WERI-Rb-1 (cell line): ENCODE results near the gene TMEM167B.

Source experiments
- DNase-seq: peaks from one replicate; pipeline ENCODE4 v3.0.0-alpha.2; 2020
- H3K27ac ChIP-seq: fragments of 250-450 bp; sonication (Bioruptor Pico); 2 replicates; pipeline ENCODE4 v1.5.1; 2020; ENCODE audit warnings: mild to moderate bottlenecking, moderate library complexity
- H3K27me3 ChIP-seq: fragments of 250-450 bp; sonication (Bioruptor Pico); 2 replicates; pipeline ENCODE4 v1.5.1; 2021; ENCODE audit warnings: mild to moderate bottlenecking, low read depth, moderate library complexity; ENCODE audit not compliant: insufficient read depth, severe bottlenecking
- H3K36me3 ChIP-seq: fragments of 250-450 bp; sonication (Bioruptor Pico); 2 replicates; pipeline ENCODE4 v1.5.1; 2020; ENCODE audit warnings: mild to moderate bottlenecking, moderate library complexity
- H3K4me3 ChIP-seq: 2 replicates; pipeline ENCODE4 v1.5.1; 2011; ENCODE audit warnings: low read depth, mild to moderate bottlenecking, control low read depth, low read length
- H3K9me3 ChIP-seq: fragments of 250-450 bp; sonication (Bioruptor Pico); 2 replicates; pipeline ENCODE4 v1.5.1; 2021; ENCODE audit warnings: mild to moderate bottlenecking, moderate library complexity; ENCODE audit not compliant: severe bottlenecking
- TF ChIP-seq, protein P1 (sequence below): IDR thresholded peaks from 2 replicates; pipeline ENCODE4 v1.5.1; 2011; ENCODE audit warnings: low read depth, mild to moderate bottlenecking, control low read depth, inconsistent platforms, low read length

Gene TMEM167B

DNA sequence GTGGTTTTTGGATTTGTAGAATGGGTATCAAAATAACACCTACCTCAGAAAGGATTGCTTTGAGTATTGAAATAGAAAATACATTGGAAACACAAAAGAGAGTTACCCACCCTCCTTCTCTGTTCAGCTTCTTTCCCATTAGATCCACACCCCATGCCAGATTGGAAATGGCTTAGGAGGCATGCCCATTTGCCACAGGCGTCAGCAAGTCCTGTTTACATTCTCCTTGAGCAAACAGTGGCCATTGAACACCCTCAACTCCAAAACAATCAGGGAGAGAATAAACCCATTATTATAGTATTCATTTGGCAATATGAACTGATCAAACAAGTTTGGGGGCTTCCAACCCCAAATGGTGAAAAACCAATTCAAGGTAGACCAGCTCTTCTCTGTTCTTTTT lies 25.7 kb downstream of the TMEM167B start:
- H3K36me3 ChIP-seq = no peaks in the 10 kb centered on the region
- TF ChIP-seq, protein P1, sequence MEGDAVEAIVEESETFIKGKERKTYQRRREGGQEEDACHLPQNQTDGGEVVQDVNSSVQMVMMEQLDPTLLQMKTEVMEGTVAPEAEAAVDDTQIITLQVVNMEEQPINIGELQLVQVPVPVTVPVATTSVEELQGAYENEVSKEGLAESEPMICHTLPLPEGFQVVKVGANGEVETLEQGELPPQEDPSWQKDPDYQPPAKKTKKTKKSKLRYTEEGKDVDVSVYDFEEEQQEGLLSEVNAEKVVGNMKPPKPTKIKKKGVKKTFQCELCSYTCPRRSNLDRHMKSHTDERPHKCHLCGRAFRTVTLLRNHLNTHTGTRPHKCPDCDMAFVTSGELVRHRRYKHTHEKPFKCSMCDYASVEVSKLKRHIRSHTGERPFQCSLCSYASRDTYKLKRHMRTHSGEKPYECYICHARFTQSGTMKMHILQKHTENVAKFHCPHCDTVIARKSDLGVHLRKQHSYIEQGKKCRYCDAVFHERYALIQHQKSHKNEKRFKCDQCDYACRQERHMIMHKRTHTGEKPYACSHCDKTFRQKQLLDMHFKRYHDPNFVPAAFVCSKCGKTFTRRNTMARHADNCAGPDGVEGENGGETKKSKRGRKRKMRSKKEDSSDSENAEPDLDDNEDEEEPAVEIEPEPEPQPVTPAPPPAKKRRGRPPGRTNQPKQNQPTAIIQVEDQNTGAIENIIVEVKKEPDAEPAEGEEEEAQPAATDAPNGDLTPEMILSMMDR = no peak
- no peak overlapping the region for H3K27ac ChIP-seq
- H3K4me3 ChIP-seq = no peak overlapping the region
- H3K27me3 ChIP-seq = peaks cover 6% of the 10 kb centered on the region
- no peak for DNase-seq
- H3K9me3 ChIP-seq = no peaks in the 10 kb centered on the region

GRCh38 chr1:109118089-109118488 lies 27.5 kb downstream of the TMEM167B start:
- Histone ChIP-seq H3K9me3 (no peaks in the 10 kb centered on the region), H3K36me3 (no peaks in the 10 kb centered on the region), H3K27me3 (peaks cover 5% of the 10 kb centered on the region), H3K27ac (no peak overlapping the region), H3K4me3 (no peak overlapping the region)
- TF ChIP-seq, protein P1 = no peak
- DNase-seq = no peak

DNA sequence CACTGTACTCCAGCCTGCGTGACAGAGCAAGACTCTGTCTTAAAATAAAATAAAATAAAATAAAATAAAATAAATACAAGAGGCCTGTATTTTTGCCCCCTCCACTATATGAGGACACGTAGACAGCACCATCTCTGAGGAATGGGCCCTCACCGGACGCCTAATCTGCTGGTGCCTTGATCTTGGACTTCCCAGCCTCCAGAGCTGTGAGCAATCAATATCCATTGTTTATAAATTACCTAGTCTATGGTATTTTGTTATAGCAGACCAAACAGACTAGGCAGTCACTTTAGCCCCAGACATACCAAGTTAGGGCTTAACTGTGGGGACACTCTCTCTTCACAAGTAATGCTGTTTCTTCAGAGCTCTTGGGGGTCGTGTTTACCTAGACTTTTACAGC lies 29.8 kb downstream of the TMEM167B start:
- TF ChIP-seq, protein P1 = no peak
- Histone ChIP-seq H3K36me3 (no peaks in the 10 kb centered on the region), H3K9me3 (no peaks in the 10 kb centered on the region), H3K27ac (no peak overlapping the region), H3K4me3 (no peak overlapping the region), H3K27me3 (no peaks in the 10 kb centered on the region)
- DNase-seq = no peak

DNA sequence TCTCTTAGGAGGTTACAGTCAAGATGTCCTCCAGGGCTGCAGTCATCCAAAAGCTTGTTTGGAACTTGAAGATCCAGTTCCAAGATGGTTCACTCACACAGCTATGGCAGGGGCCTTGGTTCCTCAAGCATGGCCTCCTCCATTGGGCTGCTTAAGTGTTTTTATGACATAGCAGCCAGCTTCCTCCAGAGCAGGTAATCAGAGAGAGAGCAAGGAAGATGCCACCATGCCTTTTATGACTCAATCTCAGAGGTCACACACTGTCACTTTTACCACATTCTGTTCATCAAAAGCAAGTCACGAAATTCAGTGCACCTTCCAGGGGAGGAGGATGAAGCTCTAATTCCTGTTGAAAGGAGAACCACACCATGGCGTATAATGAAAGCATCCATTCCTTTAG lies 40.5 kb downstream of the TMEM167B start:
- TF ChIP-seq, protein P1 = no peak
- Histone ChIP-seq H3K9me3 (no peaks in the 10 kb centered on the region), H3K36me3 (no peaks in the 10 kb centered on the region), H3K27me3 (no peaks in the 10 kb centered on the region), H3K4me3 (no peak overlapping the region), H3K27ac (no peak overlapping the region)
- no peak for DNase-seq

DNA sequence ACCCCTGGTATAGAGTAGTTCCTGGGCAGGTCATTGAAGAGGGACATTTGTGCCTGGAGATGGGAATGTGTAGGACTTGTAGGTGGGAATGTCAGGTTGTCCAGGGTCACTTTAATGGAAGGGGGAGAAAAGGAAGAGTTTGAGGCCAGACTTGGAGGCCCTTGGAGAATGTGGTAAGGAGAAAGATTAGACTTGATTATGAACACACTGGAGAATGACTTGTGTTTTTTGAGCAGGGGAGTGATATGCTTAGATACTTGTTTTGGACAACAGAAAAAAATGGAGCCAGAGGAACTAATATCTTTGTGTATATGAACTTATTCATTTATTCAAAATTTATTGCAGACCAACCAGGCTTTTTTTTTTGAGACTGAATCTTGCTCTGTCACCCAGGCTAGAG lies 41.2 kb downstream of the TMEM167B start:
- DNase-seq = no peak
- H3K9me3 ChIP-seq = no peaks in the 10 kb centered on the region
- H3K27me3 ChIP-seq = no peaks in the 10 kb centered on the region
- TF ChIP-seq, protein P1 = no peak
- no peaks in the 10 kb centered on the region for H3K36me3 ChIP-seq
- H3K4me3 ChIP-seq = no peak overlapping the region
- H3K27ac ChIP-seq = no peak overlapping the region

DNA sequence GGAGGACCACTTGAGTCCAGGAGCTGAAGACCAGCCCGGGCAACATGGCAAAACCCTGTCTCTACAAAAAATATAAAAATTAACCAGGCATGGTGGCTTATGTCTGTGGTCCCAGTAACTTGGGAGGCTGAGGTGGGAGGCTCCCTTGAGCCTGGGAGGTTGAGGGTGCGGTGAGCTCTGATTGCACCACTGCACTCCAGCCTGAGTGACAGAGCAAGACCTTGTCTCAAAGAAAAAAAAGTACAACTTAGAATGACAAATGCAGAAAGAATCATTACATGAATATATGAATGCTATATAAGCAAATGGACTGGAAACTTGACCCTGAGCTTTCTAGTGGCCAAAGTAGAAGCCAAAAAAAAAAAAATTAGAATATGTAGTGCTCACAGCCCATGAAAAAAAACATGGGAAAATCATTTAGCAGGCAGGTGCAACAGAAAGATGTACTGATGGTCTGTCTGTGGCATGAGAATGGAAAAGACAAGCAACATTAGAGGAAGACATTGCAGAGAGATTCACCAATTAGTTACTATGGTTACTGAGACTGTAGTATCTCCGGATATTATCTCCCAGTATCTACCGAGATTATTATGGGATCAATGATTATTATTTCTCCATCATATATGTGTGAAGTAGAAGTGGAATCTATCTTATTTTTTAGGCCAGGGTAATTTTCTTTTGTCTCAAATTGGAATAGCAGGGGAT lies 42.6 kb downstream of the TMEM167B start:
- no peaks in the 10 kb centered on the region for H3K36me3 ChIP-seq
- H3K9me3 ChIP-seq = no peaks in the 10 kb centered on the region
- DNase-seq = no peak
- TF ChIP-seq, protein P1 = no peak
- no peak overlapping the region for H3K4me3 ChIP-seq
- H3K27me3 ChIP-seq = no peaks in the 10 kb centered on the region
- no peak overlapping the region for H3K27ac ChIP-seq
